LNCaP clone FGC (cell line): ENCODE data around the gene UTS2B.

Experiments
- DNase-seq: peaks from one replicate; pipeline ENCODE4 v3.0.0-alpha.2; 2011; ENCODE audit warnings: low read depth
- H3K4me3 ChIP-seq: 2 replicates; pipeline ENCODE4 v1.5.1; 2011; ENCODE audit warnings: mild to moderate bottlenecking, low read depth, low read length, control low read depth
- CTCF ChIP-seq: IDR thresholded peaks from 2 replicates; pipeline ENCODE4 v1.5.1; 2012; ENCODE audit warnings: mild to moderate bottlenecking; ENCODE audit not compliant: control insufficient read depth, insufficient read depth; ENCODE audit errors: extremely low read depth

UTS2B gene

GRCh38 chr3:191328962-191329653 lies 1.2 kb downstream of the UTS2B start, which contains the start of gene CCDC50:
Gene CCDC50, plus strand, starts transcription at chr3:191329394. Its CDS starts 281 bp downstream, at chr3:191329675.
- no peak for DNase-seq
- TF ChIP-seq CTCF = no peak
- H3K4me3 ChIP-seq = peak within 1 kb of the TSS; percentile 79

- H3K4me3 ChIP-seq = peak overlapping the region; percentile 79
- no peak for DNase-seq
- no peak for TF ChIP-seq CTCF
These were observed 1.9 kb downstream of the UTS2B start for GRCh38 chr3:191328383-191328961.

GRCh38 chr3:191327526-191327925 lies 2.8 kb downstream of the UTS2B start:
- no peak for DNase-seq
- H3K4me3 ChIP-seq = no peak overlapping the region

GRCh38 chr3:191324936-191325335 lies 5.4 kb downstream of the UTS2B start:
- TF ChIP-seq CTCF = no peak
- DNase-seq = no peak
- no peak overlapping the region for H3K4me3 ChIP-seq

More at GRCh38 chr3:191327526-191327925, 2.8 kb downstream of the UTS2B start:
- no peak for TF ChIP-seq CTCF

- peak; percentile 85 for DNase-seq
- no peak for TF ChIP-seq CTCF
These were observed 9.1 kb downstream of the UTS2B start for GRCh38 chr3:191321019-191321767.

GRCh38 chr3:191320316-191320715 lies 10.0 kb downstream of the UTS2B start:
- H3K4me3 ChIP-seq = no peak overlapping the region
- no peak for DNase-seq
- TF ChIP-seq CTCF = no peak

More at GRCh38 chr3:191321019-191321767, 9.1 kb downstream of the UTS2B start:
- H3K4me3 ChIP-seq = no peak overlapping the region
